GM20000 (cell line): ENCODE results near the gene DENND1A.

Source experiments
- DNase-seq: peaks from one replicate; pipeline ENCODE4 v3.0.0; 2012; ENCODE audit warnings: low spot score
- CTCF ChIP-seq: IDR thresholded peaks from 2 replicates; pipeline ENCODE4 v1.5.1; 2012; ENCODE audit warnings: mild to moderate bottlenecking, control low read depth; ENCODE audit errors: extremely low read depth, missing control alignments

The DENND1A gene

DNA sequence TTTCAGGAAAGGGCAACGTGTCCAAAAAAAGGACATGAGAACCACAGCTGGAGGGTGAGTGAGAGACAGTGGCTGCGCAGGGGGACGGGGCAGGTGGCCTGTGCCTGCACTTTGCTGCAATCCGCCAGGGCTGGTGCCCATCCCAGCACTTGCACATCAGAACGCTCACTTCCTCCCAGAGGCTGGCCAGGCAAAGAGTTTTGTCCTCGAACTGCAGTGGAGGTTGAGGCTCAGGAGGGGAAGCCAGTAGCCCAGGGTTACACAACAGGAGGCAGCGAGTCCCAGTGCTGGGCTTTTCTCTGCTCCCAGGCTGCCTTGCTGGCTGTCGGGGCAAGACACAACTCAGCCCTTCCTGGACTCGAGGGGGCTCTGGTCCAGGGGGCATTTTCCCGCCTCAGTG lies 540.9 kb downstream of the DENND1A start:
- no peak for TF ChIP-seq CTCF
- no peak for DNase-seq

DNA sequence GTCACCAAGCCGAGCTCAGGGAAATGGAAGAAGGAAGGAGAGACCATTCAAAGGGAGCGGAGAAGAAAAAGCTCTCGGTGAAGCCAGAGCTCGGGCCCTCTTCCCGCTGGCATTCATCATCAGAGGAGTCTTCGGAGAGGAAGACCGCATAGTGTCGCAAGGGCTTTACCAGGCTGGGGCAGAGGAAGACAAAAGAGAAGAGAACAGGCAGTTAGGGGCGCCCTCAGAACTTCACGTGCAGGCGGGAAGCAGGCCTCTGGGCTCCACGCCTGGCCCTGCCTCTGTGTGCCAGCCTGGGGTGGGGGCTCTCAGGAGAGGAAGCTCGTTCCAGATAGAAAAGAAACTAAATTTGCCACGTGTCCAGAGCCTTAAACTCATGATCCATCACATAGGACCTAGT lies 542.2 kb downstream of the DENND1A start:
- TF ChIP-seq CTCF = no peak
- DNase-seq = no peak

DNA sequence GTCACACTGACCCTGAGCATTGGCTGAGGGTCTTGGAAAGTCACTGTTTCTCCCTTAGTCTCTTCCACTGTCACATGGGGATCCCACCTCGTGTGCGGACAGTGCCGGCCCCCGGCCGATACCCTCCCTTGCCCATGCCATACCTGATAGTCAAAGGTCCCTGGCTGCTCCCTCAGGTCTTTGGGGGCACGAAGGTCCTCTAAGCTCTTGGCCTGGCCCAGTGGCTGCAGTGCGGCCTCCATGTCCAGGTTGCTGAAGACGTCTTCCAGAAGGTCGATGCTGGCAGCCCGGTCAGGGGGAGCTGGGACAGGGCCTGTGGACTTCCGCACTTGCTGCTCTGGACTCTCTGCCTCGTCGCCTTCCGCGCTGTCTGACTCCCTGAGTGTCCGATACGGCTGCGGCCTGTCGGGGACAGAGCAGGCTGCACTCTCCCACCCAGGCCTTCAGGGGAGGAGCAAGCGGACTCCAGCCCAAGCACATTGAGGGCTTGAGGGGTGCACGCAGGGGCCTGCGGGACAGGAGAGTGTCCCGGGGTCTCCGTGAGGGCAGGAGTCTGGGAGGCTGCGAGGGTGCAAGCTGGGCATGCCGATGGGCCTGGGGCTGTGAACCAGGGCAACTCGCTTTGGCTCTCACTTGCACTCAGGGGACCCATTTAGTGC lies 546.3 kb downstream of the DENND1A start:
- peak; percentile 26 for DNase-seq
- no peak for TF ChIP-seq CTCF

- TF ChIP-seq CTCF = no peak
- DNase-seq = no peak
Observed at GRCh38 chr9:123382653-123383511, 547.0 kb downstream of the DENND1A start.

GRCh38 chr9:123380852-123381705 lies 548.8 kb downstream of the DENND1A start:
- no peak for DNase-seq
- no peak for TF ChIP-seq CTCF

GRCh38 chr9:123378956-123379660 lies 550.8 kb downstream of the DENND1A start:
- DNase-seq = no peak
- TF ChIP-seq CTCF = no peak
